Esophagus muscularis mucosa (tissue), 4 donors: ENCODE data around the gene FAM156B.

ENCODE experiments used
- EP300 ChIP-seq: sonication (generic); formaldehyde crosslinking; IDR thresholded peaks from one replicate; pipeline ENCODE4 v1.6.1; 2017; ENCODE audit warnings: antibody characterized with exemption
- POLR2A ChIP-seq: fragments of 450-650 bp; IDR thresholded peaks from one replicate; pipeline ENCODE4 v1.6.1; 2017; ENCODE audit warnings: antibody characterized with exemption, moderate library complexity, mild to moderate bottlenecking, low read depth
- POLR2AphosphoS5 ChIP-seq, 2 donors: sonication (generic); formaldehyde crosslinking; IDR thresholded peaks; one replicate each; pipeline ENCODE4 v1.6.1; 2017; ENCODE audit warnings: antibody characterized with exemption in 2 of 2
- TF ChIP-seq, protein P1 (sequence below), 3 experiments: fragments of 200-600 bp in 2 of 3; fragments of 450-650 bp in 1 of 3; sonication (generic) in 2 of 3; IDR thresholded peaks; one replicate each; pipeline ENCODE4 v1.5.1; 2017 to 2019; ENCODE audit warnings: antibody characterized with exemption in 3 of 3, mild to moderate bottlenecking in 2 of 3, moderate library complexity in 1 of 3

DNA sequence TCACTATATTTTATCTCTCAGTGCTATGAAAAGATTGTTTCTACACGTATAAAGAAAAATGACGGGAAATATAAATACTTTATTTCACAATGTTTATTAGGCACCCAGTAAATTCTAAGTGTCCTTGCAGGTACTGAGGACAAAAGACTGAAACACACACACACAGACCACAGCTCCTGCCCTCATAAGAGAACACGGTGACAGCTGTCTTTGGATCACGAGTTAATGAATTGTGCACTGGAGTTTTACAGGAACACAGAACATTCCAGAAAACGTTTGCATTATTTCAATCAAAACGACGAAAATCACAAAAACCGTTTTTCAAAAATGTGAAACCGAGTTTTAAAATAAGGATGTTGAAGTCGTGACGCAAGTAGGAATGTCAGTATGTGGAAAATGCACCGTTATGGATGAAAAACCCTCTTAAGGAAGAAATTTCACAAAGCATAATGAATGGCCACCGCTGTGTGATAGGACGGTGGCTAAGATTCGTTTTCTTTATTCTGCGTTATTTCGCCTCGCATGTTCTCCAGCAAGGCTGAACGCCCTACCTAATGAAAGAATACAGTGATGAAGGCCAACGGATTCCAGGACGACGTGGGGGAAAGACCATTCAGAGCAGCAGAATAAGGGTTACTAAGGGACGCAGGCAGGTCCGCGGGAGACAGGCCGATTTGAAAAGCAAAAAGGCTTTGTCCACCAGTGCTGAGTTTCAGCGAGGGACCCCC lies 37.0 kb downstream of the FAM156B start:
- TF ChIP-seq POLR2AphosphoS5 (IDR thresholded peaks at IDR 0.05) (no peak), POLR2A (no peak), EP300 (no peak)
- TF ChIP-seq, protein P1, sequence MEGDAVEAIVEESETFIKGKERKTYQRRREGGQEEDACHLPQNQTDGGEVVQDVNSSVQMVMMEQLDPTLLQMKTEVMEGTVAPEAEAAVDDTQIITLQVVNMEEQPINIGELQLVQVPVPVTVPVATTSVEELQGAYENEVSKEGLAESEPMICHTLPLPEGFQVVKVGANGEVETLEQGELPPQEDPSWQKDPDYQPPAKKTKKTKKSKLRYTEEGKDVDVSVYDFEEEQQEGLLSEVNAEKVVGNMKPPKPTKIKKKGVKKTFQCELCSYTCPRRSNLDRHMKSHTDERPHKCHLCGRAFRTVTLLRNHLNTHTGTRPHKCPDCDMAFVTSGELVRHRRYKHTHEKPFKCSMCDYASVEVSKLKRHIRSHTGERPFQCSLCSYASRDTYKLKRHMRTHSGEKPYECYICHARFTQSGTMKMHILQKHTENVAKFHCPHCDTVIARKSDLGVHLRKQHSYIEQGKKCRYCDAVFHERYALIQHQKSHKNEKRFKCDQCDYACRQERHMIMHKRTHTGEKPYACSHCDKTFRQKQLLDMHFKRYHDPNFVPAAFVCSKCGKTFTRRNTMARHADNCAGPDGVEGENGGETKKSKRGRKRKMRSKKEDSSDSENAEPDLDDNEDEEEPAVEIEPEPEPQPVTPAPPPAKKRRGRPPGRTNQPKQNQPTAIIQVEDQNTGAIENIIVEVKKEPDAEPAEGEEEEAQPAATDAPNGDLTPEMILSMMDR (IDR thresholded peaks at IDR 0.05), result no peak
